Vagina (tissue), 2 donors: Measurements from ENCODE around the gene MIAT.

Experiments used
- CTCF ChIP-seq, 3 experiments: fragments of 450-650 bp in 2 of 3; fragments of 200-600 bp in 1 of 3; sonication (generic) in 1 of 3; IDR thresholded peaks; one replicate each; pipeline ENCODE4 v1.5.1; 2017 to 2019; ENCODE audit warnings: antibody characterized with exemption in 3 of 3, mild to moderate bottlenecking in 2 of 3, moderate library complexity in 2 of 3
- POLR2A ChIP-seq, 2 donors: fragments of 450-650 bp; IDR thresholded peaks; one replicate each; pipeline ENCODE4 v1.6.1; 2017; ENCODE audit warnings: antibody characterized with exemption in 2 of 2, mild to moderate bottlenecking in 2 of 2, moderate library complexity in 2 of 2

- no peak for TF ChIP-seq CTCF (IDR thresholded peaks at IDR 0.05)
- no peak for TF ChIP-seq POLR2A (IDR thresholded peaks at IDR 0.05)
Observed at GRCh38 chr22:26707090-26707489, 49.7 kb downstream of the MIAT start.
